ENCODE results near the gene NDUFS7.
"Not testable (repeated sequence)": the region's sequence is repeated elsewhere in the genome, so short reads cannot be mapped to it uniquely, and the experiment has no call there.

Gene NDUFS7

GRCh38 chr19:1432507-1432887, 48.8 kb downstream of the NDUFS7 start:
- no peak for DNase-seq (ENCODE audit: low read depth in 2 of 2)

- no peak for DNase-seq (ENCODE audit: low read depth in 2 of 2)
Observed at GRCh38 chr19:1433119-1434039, 49.7 kb downstream of the NDUFS7 start.

GRCh38 chr19:1434040-1434366, 50.3 kb downstream of the NDUFS7 start:
- no peak for DNase-seq (ENCODE audit: low read depth in 2 of 2)

GRCh38 chr19:1434577-1435060, 50.9 kb downstream of the NDUFS7 start:
- no peak for DNase-seq (ENCODE audit: low read depth in 2 of 2)

GRCh38 chr19:1435378-1435989, 51.8 kb downstream of the NDUFS7 start:
- no peak for DNase-seq (ENCODE audit: low read depth in 2 of 2)

GRCh38 chr19:1437609-1438008, 53.9 kb downstream of the NDUFS7 start:
- no peak for DNase-seq (ENCODE audit: low read depth in 2 of 2)

GRCh38 chr19:1438035-1438932, 54.6 kb downstream of the NDUFS7 start, which contains the start of gene RPS15:
RPS15 (plus strand) TSS chr19:1438396; CDS start chr19:1438426, 30 bp downstream.
- DNase-seq (ENCODE audit: low read depth in 2 of 2), result peak; percentile 89 to 92

- DNase-seq (ENCODE audit: low read depth in 2 of 2), result no peak
Observed at GRCh38 chr19:1438933-1439354, 55.2 kb downstream of the NDUFS7 start.

GRCh38 chr19:1439525-1440417, 56.1 kb downstream of the NDUFS7 start:
- not testable (repeated sequence) for DNase-seq (ENCODE audit: low read depth in 2 of 2)

GRCh38 chr19:1440418-1440801, 56.7 kb downstream of the NDUFS7 start:
- DNase-seq (ENCODE audit: low read depth in 2 of 2), result no peak

- no peak for DNase-seq (ENCODE audit: low read depth in 2 of 2)
Observed at GRCh38 chr19:1441022-1441426, 57.3 kb downstream of the NDUFS7 start.

GRCh38 chr19:1441677-1442438, 58.2 kb downstream of the NDUFS7 start:
- no peak for DNase-seq (ENCODE audit: low read depth in 2 of 2)

Measured in stimulated activated CD4-positive, alpha-beta T cell treated with anti-CD3 and anti-CD28 coated beads, Interleukin-12 subunit alpha, Interleukin-12 subunit beta, amount 100 ng/mL, for 24 hours (primary cell).